IMR-90 (cell line): Measurements from ENCODE around the gene IL1RAP. TPM values are rescaled to one million over a fixed set of nuclear protein-coding genes. Genes with fewer than 3 reads are reported as not detected.

Source experiments
- ATAC-seq: fragments of 200-7000 bp; cut with Tn5 transposase; 2 replicates; pipeline ENCODE4 v1.9.1; 2020; ENCODE audit warnings: low read depth, mild to moderate bottlenecking, moderate library complexity
- BruUV-seq: library from RNA; stranded (reverse); fragments of 400-500 nt; replicated peaks from 2 replicates; lab custom pipeline; 2021; lab: Mats Ljungman, UMichigan
- CTCF ChIA-PET: fragments of 300-600 bp; formaldehyde crosslinking; extraction: SDS; loops from one replicate; lab custom pipeline; 2021; ENCODE audit warnings: antibody characterized with exemption; lab: Yijun Ruan, JAX
- POLR2A ChIA-PET: fragments of 300-600 bp; sonication (Branson Sonifier 250); formaldehyde crosslinking; loops from one replicate; lab custom pipeline; 2022; ENCODE audit warnings: antibody characterized with exemption; ENCODE audit not compliant: unreplicated experiment; lab: Charles Lee
- DNase-seq: peaks from one replicate; pipeline ENCODE4 v3.0.0; 2013
- H2AFZ ChIP-seq: replicated peaks from 2 replicates; pipeline ENCODE3; 2013; ENCODE audit warnings: low read length, mild to moderate bottlenecking; ENCODE audit not compliant: poor library complexity
- H2AK5ac ChIP-seq: 2 replicates; pipeline ENCODE4 v1.6.1; 2013; ENCODE audit warnings: low read depth, low read length, inconsistent platforms
- H2AK9ac ChIP-seq: replicated peaks from 2 replicates; pipeline ENCODE3; 2013; ENCODE audit warnings: mild to moderate bottlenecking, low read depth, low read length, moderate library complexity; ENCODE audit not compliant: poor library complexity
- H2BK120ac ChIP-seq: 2 replicates; pipeline ENCODE4 v1.6.1; 2013; ENCODE audit warnings: low read depth, low read length, inconsistent platforms
- H2BK15ac ChIP-seq: 3 replicates; pipeline ENCODE4 v1.6.1; 2013; ENCODE audit warnings: low read depth, low read length, inconsistent platforms
- H2BK20ac ChIP-seq: 2 replicates; pipeline ENCODE4 v1.6.1; 2013; ENCODE audit warnings: low read depth, mild to moderate bottlenecking, inconsistent platforms, low read length, moderate library complexity
- H2BK5ac ChIP-seq: 2 replicates; pipeline ENCODE4 v1.6.1; 2013; ENCODE audit warnings: mild to moderate bottlenecking, low read depth, low read length, inconsistent platforms; ENCODE audit not compliant: poor library complexity, severe bottlenecking
- H3K14ac ChIP-seq: replicated peaks from 2 replicates; pipeline ENCODE4 v1.6.1; 2013; ENCODE audit warnings: low read depth, low read length, inconsistent platforms
- H3K18ac ChIP-seq: 2 replicates; pipeline ENCODE4 v1.6.1; 2013; ENCODE audit warnings: low read depth, low read length, control low read depth
- H3K23ac ChIP-seq: 2 replicates; pipeline ENCODE4 v1.6.1; 2013; ENCODE audit warnings: low read depth, low read length, inconsistent platforms
- H3K27ac ChIP-seq: 2 replicates; pipeline ENCODE4 v1.5.1; 2013; ENCODE audit warnings: mild to moderate bottlenecking, control low read depth, low read length; ENCODE audit not compliant: insufficient read depth
- H3K27me3 ChIP-seq: 2 replicates; pipeline ENCODE4 v1.6.1; 2013; ENCODE audit warnings: low read length; ENCODE audit not compliant: control insufficient read depth, insufficient read depth
- H3K36me3 ChIP-seq: 2 replicates; pipeline ENCODE4 v1.6.1; 2013; ENCODE audit warnings: low read length, mixed read lengths; ENCODE audit not compliant: control insufficient read depth, insufficient read depth
- H3K4ac ChIP-seq: 2 replicates; pipeline ENCODE4 v1.6.1; 2013; ENCODE audit warnings: low read depth, low read length, inconsistent platforms
- H3K4me1 ChIP-seq: 2 replicates; pipeline ENCODE4 v1.6.1; 2013; ENCODE audit warnings: low read length, mixed read lengths; ENCODE audit not compliant: control insufficient read depth, insufficient read depth
- H3K4me2 ChIP-seq: 2 replicates; pipeline ENCODE4 v1.6.1; 2013; ENCODE audit warnings: low read depth, mild to moderate bottlenecking, control low read depth, low read length, moderate library complexity
- H3K4me3 ChIP-seq: 2 replicates; pipeline ENCODE4 v1.5.1; 2013; ENCODE audit warnings: low read depth, mild to moderate bottlenecking, control low read depth, low read length, moderate library complexity; ENCODE audit not compliant: insufficient read depth
- H3K56ac ChIP-seq: 2 replicates; pipeline ENCODE4 v1.6.1; 2013; ENCODE audit warnings: low read length, inconsistent platforms; ENCODE audit not compliant: insufficient read depth; ENCODE audit errors: extremely low read depth
- H3K79me1 ChIP-seq, 2 experiments: 2 replicates each; pipeline ENCODE4 v1.6.1; 2013; ENCODE audit warnings: low read length in 2 of 2, inconsistent platforms in 1 of 2, low read depth in 1 of 2
- H3K9ac ChIP-seq: 2 replicates; pipeline ENCODE4 v1.6.1; 2013; ENCODE audit warnings: low read depth, low read length, control low read depth
- H3K9me1 ChIP-seq: 2 replicates; pipeline ENCODE4 v1.6.1; 2013; ENCODE audit warnings: low read length, inconsistent platforms; ENCODE audit not compliant: insufficient read depth
- H3K9me3 ChIP-seq: 2 replicates; pipeline ENCODE4 v1.6.1; 2013; ENCODE audit warnings: low read length; ENCODE audit not compliant: control insufficient read depth, insufficient read depth
- H4K20me1 ChIP-seq: 2 replicates; pipeline ENCODE4 v1.6.1; 2013; ENCODE audit warnings: low read length, inconsistent platforms; ENCODE audit not compliant: insufficient read depth
- H4K5ac ChIP-seq: 2 replicates; pipeline ENCODE4 v1.6.1; 2013; ENCODE audit warnings: mild to moderate bottlenecking, low read depth, low read length, control low read depth
- H4K8ac ChIP-seq, 2 experiments: 2 replicates each; pipeline ENCODE4 v1.6.1; 2013; ENCODE audit warnings: low read depth in 2 of 2, low read length in 2 of 2, control low read depth in 1 of 2, inconsistent platforms in 1 of 2
- H4K91ac ChIP-seq: 2 replicates; pipeline ENCODE4 v1.6.1; 2013; ENCODE audit warnings: low read depth, low read length, inconsistent platforms; ENCODE audit not compliant: insufficient read depth
- BHLHE40 ChIP-seq: fragments of 150-350 bp; IDR thresholded peaks from 2 replicates; pipeline ENCODE4 v1.6.1; 2016; ENCODE audit warnings: mild to moderate bottlenecking, low read depth, low read length
- CEBPB ChIP-seq: IDR thresholded peaks from 2 replicates; pipeline ENCODE4 v1.6.1; 2012; ENCODE audit warnings: low read depth, low read length, improper control_type of control experiment
- CTCF ChIP-seq: conservative IDR thresholded peaks from 2 replicates; pipeline ENCODE4 v1.5.1; 2012; ENCODE audit warnings: mild to moderate bottlenecking, low read depth, low read length, improper control_type of control experiment
- FOS ChIP-seq: fragments of 150-350 bp; IDR thresholded peaks from 2 replicates; pipeline ENCODE4 v1.6.1; 2016; ENCODE audit warnings: low read depth, low read length
- MAFK ChIP-seq: IDR thresholded peaks from 2 replicates; pipeline ENCODE4 v1.6.1; 2012; ENCODE audit warnings: low read depth, low read length, improper control_type of control experiment
- MAZ ChIP-seq: IDR thresholded peaks from 2 replicates; pipeline ENCODE4 v1.6.1; 2012; ENCODE audit warnings: low read depth, mild to moderate bottlenecking, low read length, improper control_type of control experiment, moderate library complexity, borderline replicate concordance
- MXI1 ChIP-seq: IDR thresholded peaks from 2 replicates; pipeline ENCODE4 v1.6.1; 2012; ENCODE audit warnings: low read depth, mild to moderate bottlenecking, low read length, moderate library complexity, borderline replicate concordance
- NFE2L2 ChIP-seq: fragments of 150-350 bp; IDR thresholded peaks from 2 replicates; pipeline ENCODE4 v1.6.1; 2016; ENCODE audit warnings: low read depth, mild to moderate bottlenecking, low read length
- RAD21 ChIP-seq: IDR thresholded peaks from 2 replicates; pipeline ENCODE4 v1.6.1; 2012; ENCODE audit warnings: low read length, improper control_type of control experiment
- RCOR1 ChIP-seq: IDR thresholded peaks from 2 replicates; pipeline ENCODE4 v1.6.1; 2012; ENCODE audit warnings: mild to moderate bottlenecking, low read length, improper control_type of control experiment; ENCODE audit not compliant: insufficient replicate concordance
- RFX5 ChIP-seq: IDR thresholded peaks from 2 replicates; pipeline ENCODE4 v1.8.0; 2012; ENCODE audit warnings: low read depth, mild to moderate bottlenecking, low read length, moderate library complexity
- SMC3 ChIP-seq: fragments of 150-350 bp; IDR thresholded peaks from 2 replicates; pipeline ENCODE4 v1.6.1; 2016; ENCODE audit warnings: low read depth, mild to moderate bottlenecking, antibody characterized with exemption, low read length, moderate library complexity
- WGBS, 2 experiments: methylation state at CpG; one replicate each; pipeline versions ENCODE4 v1.1.5 to v1.1.7; 2013; ENCODE audit warnings: missing lambda C conversion rate in 2 of 2; ENCODE audit not compliant: insufficient read length in 1 of 2; ENCODE audit errors: extremely low coverage in 2 of 2; 5-methylcytosine and 5-hydroxymethylcytosine counted together
- dilution Hi-C: fragments of 300-500 bp; cut with HindIII; formaldehyde crosslinking; loops from one replicate; pipeline ENCODE4 v1.14.3; 2018; ENCODE audit warnings: low sequenced_read_pairs; ENCODE audit not compliant: unreplicated experiment
- in situ Hi-C: fragments of 300-500 bp; cut with MboI; formaldehyde crosslinking; loops from 3 replicates; pipeline ENCODE4 v1.14.3; 2019; ENCODE audit warnings: low sequenced_read_pairs, inconsistent platforms, mixed read lengths
- intact Hi-C: fragments of 100-400 bp; cut with micrococcal nuclease; formaldehyde crosslinking; loops from 2 replicates; pipeline ENCODE4 v1.10.0; 2022
- polyA plus RNA-seq, 3 experiments: library from polyadenylated mRNA; depleted of rRNA; stranded (reverse); fragments of >200 nt; gene quantifications; 2 replicates each; pipeline ENCODE4 v1.2.3, GENCODE V29; 2012; ENCODE audit warnings: low replicate concordance in 1 of 3
- total RNA-seq: library from RNA; depleted of rRNA; stranded (reverse); fragments of >200 nt; gene quantifications from 2 replicates; pipeline ENCODE4 v1.2.3, GENCODE V29; 2012
- TF ChIP-seq, protein P1 (sequence below): fragments of 150-350 bp; IDR thresholded peaks from 2 replicates; pipeline ENCODE4 v1.6.1; 2016; ENCODE audit warnings: low read depth, mild to moderate bottlenecking, low read length, moderate library complexity, borderline replicate concordance

The IL1RAP gene
- total and polyA plus RNA-seq, 2 of the 4 experiments (the other 2 are of a cell fraction), result 8.3 to 11.3 TPM

DNA sequence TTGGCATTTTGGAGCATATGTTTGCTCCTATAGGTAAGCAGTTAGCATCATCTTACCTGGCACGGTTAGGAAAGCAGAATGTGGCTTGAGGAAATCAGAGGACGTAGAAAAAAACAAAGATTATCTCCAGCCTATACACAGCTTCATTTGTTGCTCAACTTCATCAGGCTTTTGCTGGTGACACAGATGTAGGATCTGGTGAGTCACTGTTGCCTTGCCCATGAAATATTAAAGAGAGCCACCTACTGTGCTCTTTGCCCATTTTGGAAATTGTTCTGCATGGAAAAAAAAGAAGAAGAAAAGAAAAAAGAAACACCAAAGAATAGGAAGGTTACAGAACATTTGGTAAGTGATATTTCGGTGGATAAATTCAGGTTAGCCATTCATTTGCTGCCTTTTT, 3.8 kb downstream of the IL1RAP start:
- peak overlapping the region; percentile 70; the same call in 1 of the 2 replicates for H3K18ac ChIP-seq
- no peak overlapping the region for H3K56ac ChIP-seq
- H3K4me1 ChIP-seq, result peaks cover 9% of the 10 kb centered on the region; the same call in 1 of the 2 replicates
- peaks cover 4% of the 10 kb centered on the region; the same call in 1 of the 2 replicates for H3K9me1 ChIP-seq
- 0 out of 2 replicates have a peak overlapping the region, but pooled peaks have one; percentile 3 for H3K23ac ChIP-seq
- H3K79me1 ChIP-seq, result peaks cover 21 to 32% of the 10 kb centered on the region in 2 experiments; a peak in 3 of 4 replicates
- peak overlapping the region; percentile 61; the same call in 1 of the 2 replicates for H3K4me2 ChIP-seq
- intact Hi-C loops (loop anchor here (10.0 kb wide), 1 partner anchor 537 kb away; no protein-coding TSS in a partner anchor), in situ Hi-C loops (no loop called here), dilution Hi-C loops (no loop called here)
- ChIA-PET CTCF (interaction anchor here (0.6 to 0.7 kb wide), 2 partner anchors 47 to 273 kb away, joined by 3 to 4 read pairs; no protein-coding TSS in a partner anchor), POLR2A (no interaction called here)
- no peak overlapping the region for H4K91ac ChIP-seq
- H3K14ac ChIP-seq, result no peak overlapping the region
- H2AK5ac ChIP-seq, result no peak overlapping the region; the same call in 1 of the 2 replicates
- H2BK20ac ChIP-seq, result no peak overlapping the region
- H3K4me3 ChIP-seq, result no peak overlapping the region
- no peak overlapping the region for H3K9ac ChIP-seq
- WGBS, 2 experiments, result no CpG with 5 or more reads among the region's 3 CpGs
- no peak overlapping the region for H3K4ac ChIP-seq
- peak; percentile 73 for DNase-seq
- H2BK5ac ChIP-seq, result peak overlapping the region; percentile 49
- no peak overlapping the region for H4K5ac ChIP-seq
- no peaks in the 10 kb centered on the region for H3K9me3 ChIP-seq
- no peaks in the 10 kb centered on the region for H3K27me3 ChIP-seq
- no peak overlapping the region for H3K27ac ChIP-seq
- peak overlapping the region in 1 of 2 experiments; percentile 36; a peak in 1 of 4 replicates for H4K8ac ChIP-seq
- H4K20me1 ChIP-seq, result no peaks in the 10 kb centered on the region
- no peak for TF ChIP-seq MAZ
- TF ChIP-seq NFE2L2, result no peak
- no peak for TF ChIP-seq RAD21
- no peak for TF ChIP-seq RCOR1
- TF ChIP-seq FOS, result peak; percentile 66; the same call in 1 of the 2 replicates
- no peak for TF ChIP-seq RFX5
- peak; percentile 9; the same call in 1 of the 2 replicates for TF ChIP-seq CTCF
- TF ChIP-seq SMC3, result no peak
- TF ChIP-seq MXI1, result no peak
- peak; percentile 95 for TF ChIP-seq CEBPB
- TF ChIP-seq, protein P1, sequence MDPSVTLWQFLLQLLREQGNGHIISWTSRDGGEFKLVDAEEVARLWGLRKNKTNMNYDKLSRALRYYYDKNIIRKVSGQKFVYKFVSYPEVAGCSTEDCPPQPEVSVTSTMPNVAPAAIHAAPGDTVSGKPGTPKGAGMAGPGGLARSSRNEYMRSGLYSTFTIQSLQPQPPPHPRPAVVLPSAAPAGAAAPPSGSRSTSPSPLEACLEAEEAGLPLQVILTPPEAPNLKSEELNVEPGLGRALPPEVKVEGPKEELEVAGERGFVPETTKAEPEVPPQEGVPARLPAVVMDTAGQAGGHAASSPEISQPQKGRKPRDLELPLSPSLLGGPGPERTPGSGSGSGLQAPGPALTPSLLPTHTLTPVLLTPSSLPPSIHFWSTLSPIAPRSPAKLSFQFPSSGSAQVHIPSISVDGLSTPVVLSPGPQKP, result no peak
- no peak for TF ChIP-seq MAFK
- TF ChIP-seq BHLHE40, result no peak
- no peak overlapping the region for H2BK15ac ChIP-seq
- ATAC-seq, result no peak
- no peak overlapping the region for H2AK9ac ChIP-seq
- H3K36me3 ChIP-seq, result no peaks in the 10 kb centered on the region
- H2BK120ac ChIP-seq, result no peak overlapping the region
- BruUV-seq, result no TSS peak
- no peak overlapping the region for H2AFZ ChIP-seq
